ENCODE measurements around the gene DBH. TPM values are rescaled to one million over a fixed set of nuclear protein-coding genes. Genes with fewer than 3 reads are reported as not detected.

The DBH gene
- total RNA-seq, 1 experiment from 2014 or later, result not detected

GRCh38 chr9:133685653-133686609 is 49.8 kb downstream of the DBH start:
- Histone ChIP-seq H3K27me3 (replicated peaks) (no peaks in the 10 kb centered on the region), H3K27ac (no peak overlapping the region), H3K4me1 (replicated peaks) (no peaks in the 10 kb centered on the region), H3K36me3 (peaks cover 8% of the 10 kb centered on the region), H3K4me3 (no peak overlapping the region), H3K9me3 (replicated peaks) (no peaks in the 10 kb centered on the region)
- no peak for DNase-seq (ENCODE audit: low read depth in 1 of 2, low spot score in 2 of 2)

DNA sequence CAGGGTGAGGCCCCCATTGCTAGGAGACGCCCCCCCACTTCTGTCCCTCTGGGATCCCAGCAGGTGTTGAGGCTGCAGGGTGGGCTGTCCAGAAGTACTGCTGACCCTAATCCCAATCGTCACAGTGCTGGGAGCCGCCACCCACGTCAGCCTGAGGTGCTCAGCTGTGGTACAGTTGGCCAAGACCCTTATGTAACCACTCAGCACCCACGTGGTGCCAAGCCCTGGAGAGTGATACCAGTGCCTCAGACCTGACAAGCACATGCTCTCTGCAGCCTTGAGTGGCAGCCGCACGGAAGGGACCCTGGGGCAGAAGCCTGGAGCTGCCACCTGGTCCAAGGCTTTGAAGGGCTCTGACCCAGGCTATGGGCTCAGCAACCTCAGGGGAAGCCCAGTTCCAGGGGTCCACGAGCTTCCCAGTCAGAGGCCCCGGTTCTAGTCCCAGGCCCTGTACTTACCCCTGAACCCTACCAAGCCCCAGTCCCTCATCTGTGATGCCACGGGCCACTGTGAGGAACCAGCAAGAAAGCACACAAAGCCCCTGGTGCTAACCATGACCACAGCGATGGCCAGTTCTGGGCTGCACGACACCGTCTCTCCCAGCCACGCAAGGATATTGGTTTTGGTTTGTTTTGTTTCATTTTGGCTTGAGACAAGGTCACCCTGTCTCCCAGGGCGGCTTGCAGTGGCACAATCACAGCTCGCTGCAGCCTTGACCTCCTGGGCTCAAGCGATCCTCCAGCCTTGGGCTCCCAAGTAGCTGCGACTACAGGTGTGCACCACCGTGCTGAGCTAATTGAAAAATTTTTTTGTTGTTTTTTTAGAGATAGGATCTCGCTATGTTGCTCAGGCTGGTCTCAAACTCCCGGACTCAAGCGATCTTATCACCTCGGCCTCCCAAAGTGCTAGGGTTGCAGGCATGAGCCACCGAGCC is 50.7 kb downstream of the DBH start:
- DNase-seq (ENCODE audit: low read depth in 1 of 2, low spot score in 2 of 2), result no peak
- Histone ChIP-seq H3K4me3 (no peak overlapping the region), H3K9me3 (replicated peaks) (no peaks in the 10 kb centered on the region), H3K4me1 (replicated peaks) (no peaks in the 10 kb centered on the region), H3K27ac (no peak overlapping the region), H3K27me3 (replicated peaks) (no peaks in the 10 kb centered on the region), H3K36me3 (peaks cover 11% of the 10 kb centered on the region)

DNA sequence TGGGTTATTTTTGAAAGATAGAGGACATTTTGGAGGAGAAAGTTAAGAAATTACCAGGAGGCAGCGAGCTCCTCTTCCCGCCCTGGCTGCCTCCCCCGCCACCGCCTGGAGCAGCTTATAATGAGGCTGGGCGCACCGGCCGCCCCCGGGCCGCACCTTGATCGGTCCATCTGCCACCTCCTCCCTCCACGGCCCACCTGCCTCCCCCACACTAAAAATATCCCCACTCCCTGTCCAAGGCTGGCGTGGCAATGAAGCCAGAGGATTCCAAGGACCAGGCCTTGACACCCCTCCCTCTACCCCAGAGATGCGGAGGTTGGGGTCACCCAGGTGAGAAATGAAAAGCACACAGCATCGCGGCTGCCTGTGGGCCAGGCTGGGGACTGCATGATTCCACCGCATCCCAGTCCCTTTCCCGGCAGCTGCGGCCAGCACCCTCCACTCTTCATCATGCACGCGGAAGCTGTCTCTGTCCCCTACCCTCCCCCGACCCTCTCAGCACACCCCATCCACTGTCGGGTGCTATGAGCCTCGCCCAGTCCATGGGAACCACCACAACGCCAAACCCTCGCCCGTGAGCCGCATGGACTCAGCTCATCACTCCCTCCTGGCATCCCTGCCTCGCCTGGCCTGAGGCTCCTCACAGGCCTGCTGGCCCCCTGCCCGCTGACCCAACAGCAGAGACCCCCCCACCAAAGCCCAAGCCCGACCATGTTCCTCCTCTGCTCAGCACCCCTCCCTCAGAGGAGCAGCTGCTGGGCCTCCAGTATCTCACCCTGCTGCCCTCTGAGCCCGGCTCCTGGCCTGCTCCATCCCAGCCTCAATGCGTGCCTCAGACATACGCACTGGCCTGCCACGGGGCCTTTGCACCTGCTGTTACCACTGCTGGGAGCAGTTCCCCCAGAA is 51.9 kb downstream of the DBH start:
- no peaks in the 10 kb centered on the region for H3K4me1 ChIP-seq (replicated peaks)
- DNase-seq (ENCODE audit: low read depth in 1 of 2, low spot score in 2 of 2), result no peak
- H3K36me3 ChIP-seq, result peaks cover 17% of the 10 kb centered on the region
- H3K27me3 ChIP-seq (replicated peaks), result no peaks in the 10 kb centered on the region
- H3K4me3 ChIP-seq, result no peak overlapping the region
- H3K27ac ChIP-seq, result no peak overlapping the region
- H3K9me3 ChIP-seq (replicated peaks), result no peaks in the 10 kb centered on the region

- Histone ChIP-seq H3K9me3 (replicated peaks) (no peaks in the 10 kb centered on the region), H3K4me1 (replicated peaks) (no peaks in the 10 kb centered on the region), H3K27me3 (replicated peaks) (no peaks in the 10 kb centered on the region), H3K36me3 (peaks cover 22% of the 10 kb centered on the region), H3K27ac (no peak overlapping the region), H3K4me3 (no peak overlapping the region)
- no peak for DNase-seq (ENCODE audit: low read depth in 1 of 2, low spot score in 2 of 2)
Measured at GRCh38 chr9:133689151-133689763, 53.1 kb downstream of the DBH start.

DNA sequence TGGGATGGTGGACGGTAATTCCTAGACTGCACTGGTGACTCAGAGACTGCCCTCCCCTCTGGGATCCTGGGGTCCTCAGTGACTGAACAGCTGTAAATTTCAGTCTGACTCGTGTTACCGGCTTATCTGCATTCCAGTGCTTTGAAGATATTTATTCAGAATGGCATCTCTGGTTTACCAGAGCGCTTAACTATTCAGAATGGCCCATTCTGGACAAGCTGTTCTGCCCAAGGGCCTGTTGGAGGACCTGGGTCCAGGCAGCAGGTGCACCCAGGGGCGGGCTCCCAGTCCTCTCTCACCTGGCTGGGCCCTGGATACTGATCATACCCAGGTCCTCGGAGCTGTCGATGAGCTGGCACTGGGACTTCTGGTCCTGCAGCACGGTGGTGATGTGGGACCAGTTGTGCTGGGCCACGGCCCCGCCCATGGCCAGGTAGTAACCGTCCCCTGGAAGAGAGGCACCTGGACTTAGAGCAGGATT is 54.0 kb downstream of the DBH start:
- no peak overlapping the region for H3K27ac ChIP-seq
- no peaks in the 10 kb centered on the region for H3K9me3 ChIP-seq (replicated peaks)
- H3K4me3 ChIP-seq, result no peak overlapping the region
- peaks cover 31% of the 10 kb centered on the region for H3K36me3 ChIP-seq
- no peaks in the 10 kb centered on the region for H3K27me3 ChIP-seq (replicated peaks)
- no peak for DNase-seq (ENCODE audit: low read depth in 1 of 2, low spot score in 2 of 2)
- H3K4me1 ChIP-seq (replicated peaks), result no peaks in the 10 kb centered on the region

DNA sequence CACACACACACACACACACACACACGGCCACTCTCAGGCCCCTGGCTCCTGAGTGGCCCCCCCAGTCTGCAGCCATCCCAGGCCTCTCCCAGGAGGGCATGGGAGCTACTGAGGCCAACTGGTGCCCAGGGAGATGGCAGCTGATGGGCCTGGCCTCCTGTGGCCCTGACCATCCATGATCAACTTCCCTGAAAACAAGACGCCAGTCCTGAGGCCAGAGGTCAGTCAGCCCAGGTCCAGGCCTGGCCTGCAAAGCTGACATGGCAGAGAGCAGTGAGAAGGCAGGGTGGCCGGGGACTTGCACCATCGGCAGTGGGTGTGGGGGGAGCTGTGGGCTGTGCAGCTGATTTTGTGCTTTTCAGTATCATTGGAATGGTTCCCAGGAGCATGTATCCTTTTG is 55.0 kb downstream of the DBH start:
- no peak overlapping the region for H3K27ac ChIP-seq
- no peaks in the 10 kb centered on the region for H3K4me1 ChIP-seq (replicated peaks)
- no peaks in the 10 kb centered on the region for H3K9me3 ChIP-seq (replicated peaks)
- H3K27me3 ChIP-seq (replicated peaks), result no peaks in the 10 kb centered on the region
- no peak overlapping the region for H3K4me3 ChIP-seq
- no peak for DNase-seq (ENCODE audit: low read depth in 1 of 2, low spot score in 2 of 2)
- H3K36me3 ChIP-seq, result peaks cover 32% of the 10 kb centered on the region

GRCh38 chr9:133691626-133692363 is 55.6 kb downstream of the DBH start:
- Histone ChIP-seq H3K4me3 (no peak overlapping the region), H3K27me3 (replicated peaks) (no peaks in the 10 kb centered on the region), H3K36me3 (peaks cover 32% of the 10 kb centered on the region), H3K4me1 (replicated peaks) (no peaks in the 10 kb centered on the region), H3K9me3 (replicated peaks) (no peaks in the 10 kb centered on the region), H3K27ac (no peak overlapping the region)
- no peak for DNase-seq (ENCODE audit: low read depth in 1 of 2, low spot score in 2 of 2)

DNA sequence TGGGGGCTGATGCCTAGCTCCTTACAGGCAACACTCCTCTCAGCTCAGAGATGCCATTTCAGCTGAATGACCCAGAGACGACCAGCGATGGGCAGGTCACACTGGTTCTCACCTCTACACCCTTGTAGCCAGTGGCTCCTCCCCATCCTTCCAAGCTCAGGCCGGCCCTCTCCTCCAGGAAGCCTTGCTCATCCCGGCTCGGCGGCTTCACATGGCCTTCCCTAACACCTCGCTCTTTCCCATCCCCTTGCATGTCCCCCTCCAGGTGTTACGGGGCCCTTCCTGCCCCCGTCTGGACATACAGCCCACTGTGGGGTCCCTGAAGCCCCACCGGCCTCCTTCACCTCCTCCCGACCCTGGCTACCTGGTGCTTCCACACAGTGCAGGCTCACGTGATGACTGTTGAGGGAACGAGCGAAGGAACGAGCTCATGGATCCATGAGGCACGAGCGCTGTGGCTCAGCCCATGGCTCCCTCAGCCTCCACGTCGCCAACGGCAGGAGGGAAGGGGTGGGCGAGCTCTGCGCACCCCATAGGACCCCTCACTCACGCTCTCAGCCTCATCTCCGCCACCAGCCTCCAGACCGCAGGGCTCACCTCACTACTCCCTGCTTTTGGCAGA is 56.3 kb downstream of the DBH start:
- no peaks in the 10 kb centered on the region for H3K9me3 ChIP-seq (replicated peaks)
- H3K4me1 ChIP-seq (replicated peaks), result no peaks in the 10 kb centered on the region
- no peak overlapping the region for H3K27ac ChIP-seq
- H3K27me3 ChIP-seq (replicated peaks), result no peaks in the 10 kb centered on the region
- H3K4me3 ChIP-seq, result no peak overlapping the region
- peaks cover 32% of the 10 kb centered on the region for H3K36me3 ChIP-seq
- DNase-seq (ENCODE audit: low read depth in 1 of 2, low spot score in 2 of 2), result no peak

- Histone ChIP-seq H3K27me3 (replicated peaks) (no peaks in the 10 kb centered on the region), H3K36me3 (peaks cover 32% of the 10 kb centered on the region), H3K4me3 (no peak overlapping the region), H3K4me1 (replicated peaks) (no peaks in the 10 kb centered on the region), H3K9me3 (replicated peaks) (no peaks in the 10 kb centered on the region), H3K27ac (no peak overlapping the region)
- DNase-seq (ENCODE audit: low read depth in 1 of 2, low spot score in 2 of 2), result no peak
Measured at GRCh38 chr9:133693116-133693515, 57.0 kb downstream of the DBH start.

DNA sequence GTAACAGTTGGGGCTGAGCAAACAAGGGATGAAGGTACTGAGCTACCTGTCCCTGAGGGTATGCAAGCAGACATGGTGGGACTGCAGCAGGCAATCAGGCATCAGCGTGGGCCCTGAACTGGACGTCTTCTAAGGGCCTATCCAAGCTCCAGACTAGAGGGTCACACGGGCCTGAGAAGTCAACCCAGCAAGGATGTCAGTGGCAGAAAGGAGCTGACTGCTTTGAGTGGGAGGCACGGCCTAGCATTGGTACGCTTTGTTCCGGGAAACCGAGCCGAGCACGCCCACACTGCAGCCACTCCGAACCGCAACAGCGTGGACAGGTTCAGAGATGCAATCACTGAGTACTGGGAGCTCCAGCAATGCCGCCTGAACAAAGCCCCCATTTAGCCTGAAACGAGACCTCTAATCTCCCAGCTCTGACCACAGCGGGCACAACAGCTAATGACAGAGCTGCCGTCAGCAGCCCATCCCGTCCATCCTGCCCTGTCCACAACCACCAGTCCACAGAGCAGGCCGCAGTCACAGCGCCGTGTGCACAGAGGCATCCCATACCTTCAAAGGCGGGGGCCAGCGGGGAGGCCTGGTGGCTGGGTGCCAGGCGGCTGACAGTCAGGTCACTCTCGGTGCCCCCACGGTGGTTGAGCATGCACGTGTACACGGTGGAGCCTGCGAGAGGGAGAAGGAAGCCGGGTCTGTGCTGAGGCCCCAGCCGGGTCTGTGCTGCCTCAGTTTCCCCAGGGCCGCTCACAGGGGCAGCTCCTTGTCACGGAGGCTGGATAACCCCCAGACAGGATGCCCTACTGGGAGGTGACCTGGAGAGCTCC is 57.8 kb downstream of the DBH start:
- Histone ChIP-seq H3K4me3 (no peak overlapping the region), H3K4me1 (replicated peaks) (no peaks in the 10 kb centered on the region), H3K36me3 (peaks cover 32% of the 10 kb centered on the region), H3K27me3 (replicated peaks) (no peaks in the 10 kb centered on the region), H3K9me3 (replicated peaks) (no peaks in the 10 kb centered on the region), H3K27ac (no peak overlapping the region)
- no peak for DNase-seq (ENCODE audit: low read depth in 1 of 2, low spot score in 2 of 2)

- no peak for DNase-seq (ENCODE audit: low read depth in 1 of 2, low spot score in 2 of 2)
- Histone ChIP-seq H3K27ac (no peak overlapping the region), H3K9me3 (replicated peaks) (no peaks in the 10 kb centered on the region), H3K36me3 (peaks cover 31% of the 10 kb centered on the region), H3K4me3 (no peak overlapping the region), H3K27me3 (replicated peaks) (no peaks in the 10 kb centered on the region), H3K4me1 (replicated peaks) (no peaks in the 10 kb centered on the region)
Measured at GRCh38 chr9:133694686-133695085, 58.5 kb downstream of the DBH start.
